Peyer's patch (tissue), 4 donors: ENCODE data around the gene SOX8. TPM values are rescaled to one million over a fixed set of nuclear protein-coding genes. Genes with fewer than 3 reads are reported as not detected.

ENCODE experiments used
- DNase-seq, 3 donors: peaks; one replicate each; pipeline ENCODE4 v3.0.0-alpha.2; 2017 to 2019
- H3K27ac ChIP-seq, 4 donors: fragments of 200-600 bp; sonication (generic); one replicate each; pipeline ENCODE4 v1.5.1; 2016 to 2019
- H3K27me3 ChIP-seq, 2 donors: fragments of 200-600 bp; sonication (generic); one replicate each; pipeline ENCODE4 v1.5.1; 2019
- H3K36me3 ChIP-seq, 3 donors: fragments of 200-600 bp; sonication (generic); one replicate each; pipeline ENCODE4 v1.5.1; 2016 to 2019
- H3K4me1 ChIP-seq, 4 donors: fragments of 200-600 bp; sonication (generic); one replicate each; pipeline ENCODE4 v1.5.1; 2016 to 2019
- H3K4me3 ChIP-seq, 4 donors: fragments of 200-600 bp; sonication (generic); 1 replicate in 3 of 4; 2 replicates in 1 of 4; pipeline ENCODE4 v1.5.1; 2016 to 2019; ENCODE audit warnings: mild to moderate bottlenecking in 1 of 4
- H3K9me3 ChIP-seq, 4 donors: fragments of 200-600 bp; sonication (generic); one replicate each; pipeline ENCODE4 v1.5.1; 2016 to 2019; ENCODE audit warnings: mild to moderate bottlenecking in 1 of 4
- CTCF ChIP-seq, 6 experiments: fragments of 450-650 bp in 4 of 6; fragments of 200-600 bp in 2 of 6; sonication (generic) in 1 of 6; IDR thresholded peaks; one replicate each; pipeline ENCODE4 v1.5.1; 2017 to 2019; ENCODE audit warnings: antibody characterized with exemption in 6 of 6, mild to moderate bottlenecking in 3 of 6, moderate library complexity in 1 of 6
- POLR2A ChIP-seq, 2 donors: fragments of 450-650 bp; IDR thresholded peaks; one replicate each; pipeline ENCODE4 v1.5.1; 2017; ENCODE audit warnings: antibody characterized with exemption in 2 of 2, mild to moderate bottlenecking in 2 of 2, moderate library complexity in 2 of 2
- total RNA-seq, 4 donors: library from RNA; depleted of rRNA; stranded (reverse); fragments of >200 nt; gene quantifications; one replicate each; pipeline ENCODE4 v1.1.0, GENCODE V29; 2016

SOX8 gene
- total RNA-seq, 4 donors from 2014 or later, result 0.27 to 3.3 (median 1.1) TPM; not detected in 1

GRCh38 chr16:979859-980594, 1.5 kb upstream of the SOX8 start:
- no peaks in the 10 kb centered on the region for H3K9me3 ChIP-seq
- peak overlapping the region in 1 of 4 donors; percentile 38 for H3K27ac ChIP-seq
- peaks cover 0 to 22% of the 10 kb centered on the region in 2 donors for H3K27me3 ChIP-seq
- peaks cover 0 to 21% (median 10%) of the 10 kb centered on the region in 4 donors for H3K4me1 ChIP-seq
- no peak for DNase-seq
- peak overlapping the region; percentile 31 to 64 (median 56) for H3K4me3 ChIP-seq
- TF ChIP-seq CTCF (IDR thresholded peaks at IDR 0.05), result no peak
- TF ChIP-seq POLR2A (IDR thresholded peaks at IDR 0.05), result no peak
- no peaks in the 10 kb centered on the region for H3K36me3 ChIP-seq

- Histone ChIP-seq H3K9me3 (no peaks in the 10 kb centered on the region), H3K36me3 (no peaks in the 10 kb centered on the region), H3K4me3 (peak overlapping the region; percentile 31 to 64 (median 56)), H3K4me1 (peaks cover 0 to 21% (median 10%) of the 10 kb centered on the region in 4 donors), H3K27ac (peak overlapping the region in 1 of 4 donors; percentile 38), H3K27me3 (peaks cover 0 to 22% of the 10 kb centered on the region in 2 donors)
- TF ChIP-seq POLR2A (IDR thresholded peaks at IDR 0.05) (no peak), CTCF (IDR thresholded peaks at IDR 0.05) (no peak)
- no peak for DNase-seq
These were observed 1.0 kb upstream of the SOX8 start for GRCh38 chr16:980595-980854.

GRCh38 chr16:982145-983043, 824 bp downstream of the SOX8 start:
- H3K9me3 ChIP-seq, result no peaks in the 10 kb centered on the region
- DNase-seq, result no peak
- H3K4me3 ChIP-seq, result peak overlapping the region; percentile 31 to 64 (median 56)
- H3K27ac ChIP-seq, result no peak overlapping the region
- no peak for TF ChIP-seq POLR2A (IDR thresholded peaks at IDR 0.05)
- no peak for TF ChIP-seq CTCF (IDR thresholded peaks at IDR 0.05)
- peaks cover 0 to 22% of the 10 kb centered on the region in 2 donors for H3K27me3 ChIP-seq
- H3K36me3 ChIP-seq, result no peaks in the 10 kb centered on the region
- peaks cover 0 to 21% (median 10%) of the 10 kb centered on the region in 4 donors for H3K4me1 ChIP-seq

GRCh38 chr16:983044-984030, 1.8 kb downstream of the SOX8 start:
- Histone ChIP-seq H3K9me3 (no peaks in the 10 kb centered on the region), H3K27me3 (peaks cover 0 to 22% of the 10 kb centered on the region in 2 donors), H3K4me3 (no peak overlapping the region), H3K4me1 (peaks cover 0 to 21% (median 10%) of the 10 kb centered on the region in 4 donors), H3K27ac (no peak overlapping the region), H3K36me3 (no peaks in the 10 kb centered on the region)
- DNase-seq, result no peak
- TF ChIP-seq CTCF (IDR thresholded peaks at IDR 0.05) (no peak), POLR2A (IDR thresholded peaks at IDR 0.05) (no peak)

- H3K4me3 ChIP-seq, result no peak overlapping the region
- peaks cover 0 to 21% (median 10%) of the 10 kb centered on the region in 4 donors for H3K4me1 ChIP-seq
- no peaks in the 10 kb centered on the region for H3K36me3 ChIP-seq
- H3K27me3 ChIP-seq, result peaks cover 0 to 22% of the 10 kb centered on the region in 2 donors
- no peak overlapping the region for H3K27ac ChIP-seq
- TF ChIP-seq POLR2A (IDR thresholded peaks at IDR 0.05) (no peak), CTCF (IDR thresholded peaks at IDR 0.05) (no peak)
- DNase-seq, result no peak
- no peaks in the 10 kb centered on the region for H3K9me3 ChIP-seq
These were observed 2.6 kb downstream of the SOX8 start for GRCh38 chr16:984121-984694.
